GM23248 (cell line): Measurements from ENCODE around the gene GAS7. TPM values are rescaled to one million over a fixed set of nuclear protein-coding genes. Genes with fewer than 3 reads are reported as not detected.

Experiments
- DNase-seq: peaks from one replicate; pipeline ENCODE4 v3.0.0-alpha.2; 2015
- H2AFZ ChIP-seq: fragments of 200-600 bp; sonication (generic); 2 replicates; pipeline ENCODE4 v1.6.1; 2016; ENCODE audit warnings: antibody characterized with exemption
- H3F3A ChIP-seq: fragments of 200-600 bp; sonication (generic); 2 replicates; pipeline ENCODE4 v1.6.1; 2016; ENCODE audit warnings: mild to moderate bottlenecking, antibody characterized with exemption, mixed run types; ENCODE audit not compliant: insufficient read depth
- H3K27ac ChIP-seq: fragments of 200-600 bp; sonication (generic); 2 replicates; pipeline ENCODE4 v1.5.1; 2016; ENCODE audit warnings: mild to moderate bottlenecking
- H3K27me3 ChIP-seq: fragments of 200-600 bp; sonication (generic); replicated peaks from 2 replicates; pipeline ENCODE4 v1.6.1; 2016; ENCODE audit warnings: mild to moderate bottlenecking; ENCODE audit not compliant: insufficient read depth
- H3K36me3 ChIP-seq: fragments of 200-600 bp; sonication (generic); 2 replicates; pipeline ENCODE4 v1.6.1; 2016; ENCODE audit warnings: low read depth, mild to moderate bottlenecking
- H3K4me1 ChIP-seq: fragments of 200-600 bp; sonication (generic); 2 replicates; pipeline ENCODE4 v1.6.1; 2016; ENCODE audit warnings: mild to moderate bottlenecking; ENCODE audit not compliant: insufficient read depth
- H3K4me2 ChIP-seq: fragments of 200-600 bp; sonication (generic); one replicate; pipeline ENCODE4 v1.6.1; 2016; ENCODE audit warnings: mild to moderate bottlenecking; ENCODE audit not compliant: unreplicated experiment
- H3K4me3 ChIP-seq: fragments of 200-600 bp; sonication (generic); 2 replicates; pipeline ENCODE4 v1.5.1; 2016; ENCODE audit warnings: mild to moderate bottlenecking
- H3K79me2 ChIP-seq: fragments of 200-600 bp; sonication (generic); 2 replicates; pipeline ENCODE4 v1.6.1; 2016; ENCODE audit warnings: mild to moderate bottlenecking; ENCODE audit not compliant: insufficient read depth
- H3K9ac ChIP-seq: fragments of 200-600 bp; sonication (generic); 2 replicates; pipeline ENCODE4 v1.6.1; 2016; ENCODE audit warnings: mild to moderate bottlenecking
- H3K9me2 ChIP-seq: fragments of 200-600 bp; sonication (generic); 2 replicates; pipeline ENCODE4 v1.6.1; 2016; ENCODE audit warnings: mixed run types, mild to moderate bottlenecking, moderate library complexity; ENCODE audit not compliant: insufficient read depth
- H3K9me3 ChIP-seq: fragments of 200-600 bp; sonication (generic); one replicate; pipeline ENCODE4 v1.6.1; 2017; ENCODE audit warnings: low read depth
- H4K20me1 ChIP-seq: fragments of 200-600 bp; sonication (generic); 2 replicates; pipeline ENCODE4 v1.6.0; 2016; ENCODE audit not compliant: insufficient read depth
- EZH2 ChIP-seq: fragments of 200-600 bp; sonication (generic); IDR thresholded peaks from 2 replicates; pipeline ENCODE4 v1.6.1; 2018; ENCODE audit warnings: antibody characterized with exemption, mild to moderate bottlenecking; ENCODE audit not compliant: insufficient read depth, poor library complexity, severe bottlenecking
- EZH2phosphoT487 ChIP-seq: fragments of 200-600 bp; sonication (generic); IDR thresholded peaks from 2 replicates; pipeline ENCODE4 v1.6.1; 2018; ENCODE audit warnings: antibody characterized with exemption, moderate library complexity, mild to moderate bottlenecking, low read depth; ENCODE audit not compliant: insufficient read depth
- WGBS, 2 experiments: methylation state at CpG; one replicate each; pipeline ENCODE4 v1.1.6; 2015 to 2017; ENCODE audit warnings: low lambda C conversion rate in 2 of 2, low coverage in 1 of 2; ENCODE audit errors: missing lambda C conversion rate in 2 of 2; 5-methylcytosine and 5-hydroxymethylcytosine counted together
- in situ Hi-C: fragments of 300-500 bp; cut with MboI; formaldehyde crosslinking; loops from 2 replicates; pipeline ENCODE4 v1.15.0; 2020
- polyA plus RNA-seq: library from polyadenylated mRNA; unstranded; fragments of >200 nt; fragmentation: Nextera tagmentation; extraction: Ambion mirVana; gene quantifications from 2 replicates; pipeline ENCODE4 v1.2.1, GENCODE V29; 2016
- total RNA-seq: library from RNA; depleted of rRNA; stranded (reverse); fragments of >200 nt; shearing (Covaris generic); gene quantifications from 2 replicates; pipeline ENCODE4 v1.2.3, GENCODE V29; 2014

GAS7 gene
- total and polyA plus RNA-seq, 2 experiments from 2014 or later, result 6.7 to 13.4 TPM

DNA sequence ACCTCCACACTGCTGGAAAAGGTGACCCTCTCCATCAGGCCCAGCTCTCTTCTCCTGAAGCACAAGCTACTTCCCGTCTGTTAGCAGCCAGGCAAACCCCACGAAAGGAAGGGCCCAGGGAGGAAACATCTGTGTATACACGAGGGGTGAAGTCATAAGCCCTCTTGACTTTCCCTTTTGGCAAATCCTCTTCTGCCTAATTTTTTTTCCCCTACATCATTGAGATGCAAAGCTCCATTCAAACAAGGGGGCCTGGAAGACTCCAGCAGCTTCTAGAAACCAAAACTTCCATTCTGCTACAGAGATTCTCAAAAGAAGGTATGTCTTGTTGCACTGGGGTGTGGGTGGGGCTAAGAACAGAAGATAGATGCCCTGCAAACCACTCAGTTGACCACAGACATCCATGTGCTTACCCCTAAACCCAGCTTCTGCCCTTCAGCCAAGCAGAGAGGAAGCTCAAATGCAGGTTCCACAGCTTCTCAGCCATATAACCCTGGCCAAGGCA lies 147.8 kb downstream of the GAS7 start:
- H3K27ac ChIP-seq, result no peak overlapping the region
- no peaks in the 10 kb centered on the region for H3F3A ChIP-seq
- H3K4me3 ChIP-seq, result no peak overlapping the region
- no peaks in the 10 kb centered on the region for H3K27me3 ChIP-seq
- no peaks in the 10 kb centered on the region for H3K9me3 ChIP-seq
- H4K20me1 ChIP-seq, result no peaks in the 10 kb centered on the region
- H3K79me2 ChIP-seq, result no peaks in the 10 kb centered on the region
- H3K9ac ChIP-seq, result no peak overlapping the region
- peaks cover 12% of the 10 kb centered on the region for H3K4me1 ChIP-seq
- DNase-seq, result peak; percentile 32
- no peaks in the 10 kb centered on the region for H3K36me3 ChIP-seq
- no peaks in the 10 kb centered on the region for H3K9me2 ChIP-seq
- WGBS, 2 experiments, result 70 to 71% methylated on average over 3 of the region's 3 CpGs
- in situ Hi-C loops, result no loop called here
- no peak overlapping the region for H3K4me2 ChIP-seq
- TF ChIP-seq EZH2phosphoT487 (no peak), EZH2 (no peak)
- H2AFZ ChIP-seq, result no peak overlapping the region

DNA sequence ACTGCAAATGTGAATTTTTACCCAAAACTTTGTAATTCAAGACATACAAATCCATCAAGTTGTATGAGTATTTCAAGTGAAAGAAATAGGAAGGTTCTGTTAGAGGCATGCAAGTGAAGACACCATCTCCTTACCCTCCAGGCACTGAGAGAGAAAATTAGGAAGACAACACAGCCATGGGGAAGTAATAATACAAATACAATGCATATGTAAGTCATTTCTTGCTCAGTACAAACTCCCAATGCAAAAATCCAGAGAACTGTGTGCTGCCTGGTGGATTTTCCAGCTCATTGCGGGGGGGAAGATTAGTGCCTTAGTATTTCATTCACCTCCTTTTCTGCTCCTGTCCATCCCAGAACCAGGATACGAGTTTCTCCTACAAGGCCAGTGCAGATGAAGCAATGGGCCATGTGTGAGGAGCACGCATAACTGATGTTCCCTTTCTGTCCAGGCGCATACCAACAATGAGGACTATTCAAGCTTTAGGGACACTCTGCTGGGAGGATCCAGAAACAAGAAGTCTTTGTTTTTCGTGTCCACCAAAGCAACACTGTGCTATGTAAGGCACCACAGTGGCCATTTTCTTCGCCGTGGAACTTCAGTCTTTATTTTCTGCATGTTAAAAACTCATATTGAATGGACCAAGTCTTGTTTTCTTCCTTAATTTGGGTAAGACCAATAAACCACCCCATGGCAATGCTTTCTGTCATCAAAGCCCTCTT lies 149.6 kb downstream of the GAS7 start:
- WGBS, 2 experiments, result 81 to 86% methylated on average over 7 of the region's 7 CpGs
- H3K9me3 ChIP-seq, result no peaks in the 10 kb centered on the region
- no peak overlapping the region for H3K4me3 ChIP-seq
- no peak for TF ChIP-seq EZH2
- TF ChIP-seq EZH2phosphoT487, result no peak
- no peak overlapping the region for H3K27ac ChIP-seq
- no peaks in the 10 kb centered on the region for H4K20me1 ChIP-seq
- no peaks in the 10 kb centered on the region for H3K9me2 ChIP-seq
- DNase-seq, result no peak
- no peaks in the 10 kb centered on the region for H3K27me3 ChIP-seq
- H3F3A ChIP-seq, result no peaks in the 10 kb centered on the region
- H2AFZ ChIP-seq, result no peak overlapping the region
- no peaks in the 10 kb centered on the region for H3K79me2 ChIP-seq
- no peak overlapping the region for H3K4me2 ChIP-seq
- no peak overlapping the region for H3K9ac ChIP-seq
- in situ Hi-C loops, result no loop called here
- H3K4me1 ChIP-seq, result peaks cover 12% of the 10 kb centered on the region
- H3K36me3 ChIP-seq, result no peaks in the 10 kb centered on the region

DNA sequence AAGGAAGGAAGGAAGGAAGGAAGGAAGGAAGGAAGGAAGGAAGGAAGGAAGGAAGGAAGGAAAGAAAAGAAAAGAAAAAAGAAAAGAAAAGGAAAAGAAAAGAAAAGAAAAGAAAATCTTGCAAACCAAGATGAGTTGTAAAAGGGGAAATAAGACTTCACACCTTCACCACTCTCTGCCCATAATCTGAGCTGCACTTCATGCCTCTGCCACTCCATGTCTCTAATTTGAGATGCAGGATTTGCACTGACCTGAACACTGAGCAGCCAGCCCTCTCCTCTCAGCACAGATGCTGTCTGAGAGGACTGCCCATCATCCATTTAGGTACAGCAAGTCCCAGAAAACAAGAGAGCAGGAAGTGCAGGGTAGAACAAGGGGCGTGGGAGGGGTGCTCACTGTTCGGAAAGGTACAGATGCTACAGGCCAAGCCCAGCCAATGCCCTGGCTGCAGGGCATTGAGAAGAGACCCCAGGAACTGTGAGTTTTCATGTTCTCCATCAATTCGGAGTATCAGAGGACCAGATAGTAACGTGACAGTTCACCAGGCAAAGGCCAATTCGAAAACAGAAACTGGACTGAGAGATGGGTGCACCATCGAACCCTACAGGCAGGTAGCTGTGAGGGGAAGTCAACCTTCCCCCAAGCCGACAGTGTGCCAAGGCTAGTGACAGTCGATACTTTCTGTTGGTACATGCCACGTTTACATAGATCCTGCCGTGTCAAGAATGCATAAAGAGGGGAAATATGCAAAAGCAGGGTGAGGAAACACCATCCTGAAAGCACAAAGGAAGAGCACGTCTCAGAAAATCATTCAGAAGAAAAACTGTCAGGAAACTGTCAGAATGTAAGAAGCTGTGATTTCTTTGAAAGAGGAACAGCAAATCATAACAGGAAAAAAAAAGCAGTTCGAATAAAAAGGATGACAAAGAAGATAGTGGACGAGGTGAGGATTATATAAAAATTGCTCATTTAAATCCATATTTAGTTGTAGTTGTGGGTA lies 151.3 kb downstream of the GAS7 start:
- Histone ChIP-seq H3K79me2 (no peaks in the 10 kb centered on the region), H3K4me1 (peaks cover 16% of the 10 kb centered on the region), H3K4me3 (no peak overlapping the region), H3K36me3 (no peaks in the 10 kb centered on the region), H3F3A (no peaks in the 10 kb centered on the region), H3K9me3 (no peaks in the 10 kb centered on the region), H3K27me3 (no peaks in the 10 kb centered on the region), H4K20me1 (no peaks in the 10 kb centered on the region), H3K9ac (no peak overlapping the region), H3K4me2 (no peak overlapping the region), H3K27ac (no peak overlapping the region), H2AFZ (no peak overlapping the region), H3K9me2 (no peaks in the 10 kb centered on the region)
- WGBS, 2 experiments, result 84% methylated on average over 13 of the region's 13 CpGs
- DNase-seq, result no peak
- in situ Hi-C loops, result no loop called here
- TF ChIP-seq EZH2, result no peak
- TF ChIP-seq EZH2phosphoT487, result no peak

GRCh38 chr17:10045871-10046658 lies 152.3 kb downstream of the GAS7 start:
- TF ChIP-seq EZH2 (no peak), EZH2phosphoT487 (no peak)
- Histone ChIP-seq H3K4me2 (no peak overlapping the region), H3K4me3 (no peak overlapping the region), H3K27ac (no peak overlapping the region), H3K9me3 (no peaks in the 10 kb centered on the region), H3K4me1 (peaks cover 11% of the 10 kb centered on the region), H3K9me2 (no peaks in the 10 kb centered on the region), H3K79me2 (no peaks in the 10 kb centered on the region), H3K36me3 (no peaks in the 10 kb centered on the region), H3K27me3 (no peaks in the 10 kb centered on the region), H2AFZ (0 out of 2 replicates have a peak overlapping the region, but pooled peaks have one; percentile 20), H3F3A (no peaks in the 10 kb centered on the region), H3K9ac (no peak overlapping the region), H4K20me1 (no peaks in the 10 kb centered on the region)
- in situ Hi-C loops, result no loop called here
- DNase-seq, result no peak
- 64 to 65% methylated on average over 17 of the region's 17 CpGs for WGBS, 2 experiments
